Tibial nerve (tissue), 4 donors: ENCODE results near the gene SAPCD1. TPM values are rescaled to one million over a fixed set of nuclear protein-coding genes. Genes with fewer than 3 reads are reported as not detected.
A peak's percentile ranks its signal among the peaks of the same experiment; 100 is the strongest.

ENCODE experiments used
- DNase-seq, 2 donors: peaks; one replicate each; pipeline ENCODE4 v3.0.0-alpha.2; 2019; ENCODE audit warnings: low spot score in 2 of 2
- H3K27ac ChIP-seq, 4 donors: fragments of 200-600 bp; sonication (generic) in 3 of 4; one replicate each; pipeline ENCODE4 v1.5.1; 2017 to 2019; ENCODE audit warnings: mild to moderate bottlenecking in 1 of 4
- H3K27me3 ChIP-seq, 2 donors: fragments of 200-600 bp; sonication (generic) in 1 of 2; one replicate each; pipeline versions ENCODE4 v1.5.1 to v1.6.0; 2017 to 2019
- H3K36me3 ChIP-seq, 3 donors: fragments of 200-600 bp; sonication (generic); one replicate each; pipeline ENCODE4 v1.5.1; 2018 to 2019
- H3K4me1 ChIP-seq, 4 donors: fragments of 200-600 bp; sonication (generic) in 3 of 4; one replicate each; pipeline ENCODE4 v1.5.1; 2017 to 2019
- H3K4me3 ChIP-seq, 4 donors: fragments of 200-600 bp; sonication (generic) in 3 of 4; one replicate each; pipeline ENCODE4 v1.5.1; 2017 to 2019; ENCODE audit warnings: mild to moderate bottlenecking in 1 of 4, moderate library complexity in 1 of 4
- H3K9me3 ChIP-seq, 4 donors: fragments of 200-600 bp; sonication (generic) in 3 of 4; one replicate each; pipeline ENCODE4 v1.5.1; 2017 to 2019
- CTCF ChIP-seq, 5 experiments: fragments of 200-600 bp in 3 of 5; fragments of 450-650 bp in 2 of 5; sonication (generic) in 3 of 5; IDR thresholded peaks; one replicate each; pipeline ENCODE4 v1.5.1; 2016 to 2019; ENCODE audit warnings: antibody characterized with exemption in 5 of 5, mild to moderate bottlenecking in 3 of 5, moderate library complexity in 2 of 5
- EP300 ChIP-seq, 2 donors: sonication (generic); formaldehyde crosslinking; IDR thresholded peaks; one replicate each; pipeline ENCODE4 v1.6.1; 2017; ENCODE audit warnings: antibody characterized with exemption in 2 of 2, mild to moderate bottlenecking in 1 of 2
- POLR2A ChIP-seq, 2 donors: fragments of 450-650 bp; IDR thresholded peaks; one replicate each; pipeline ENCODE4 v1.6.1; 2017; ENCODE audit warnings: antibody characterized with exemption in 2 of 2, mild to moderate bottlenecking in 2 of 2, moderate library complexity in 2 of 2
- WGBS, 2 donors: methylation state at CpG; one replicate each; pipeline ENCODE4 v1.1.5; 2018; 5-methylcytosine and 5-hydroxymethylcytosine counted together
- total RNA-seq, 4 donors: library from RNA; depleted of rRNA; stranded (reverse); fragments of >200 nt; gene quantifications; one replicate each; pipeline ENCODE4 v1.1.0, GENCODE V29; 2016

The SAPCD1 gene
- total RNA-seq, 4 donors from 2014 or later: 1.5 to 5.5 (median 4.8) TPM; not detected in 1

- H3K4me3 ChIP-seq: peak overlapping the region; percentile 61 to 99 (median 86)
These were observed 32.6 kb downstream of the SAPCD1 start for GRCh38 chr6:31794866-31795615.

GRCh38 chr6:31795616-31796298 is 33.3 kb downstream of the SAPCD1 start, which contains the start of gene VARS1:
TSS of gene VARS1 (minus strand) at chr6:31795752. CDS start at chr6:31795217, 535 bp downstream.
- peak within 1 kb of the TSS; percentile 61 to 99 (median 86) for H3K4me3 ChIP-seq
- no peaks in the 10 kb centered on the region for H3K27me3 ChIP-seq
- peak; percentile 64 to 72 for DNase-seq
- H3K27ac ChIP-seq: peak within 1 kb of the TSS; percentile 91 to 99 (median 96)
- WGBS, 2 donors: 1 to 2% methylated on average over 29 to 63 of the region's 75 CpGs
- TF ChIP-seq CTCF (IDR thresholded peaks at IDR 0.05) (peak; percentile 88 to 99 (median 98)), POLR2A (IDR thresholded peaks at IDR 0.05) (peak in 1 of 2 donors; percentile 76), EP300 (IDR thresholded peaks at IDR 0.05) (peak; percentile 15 to 70)
- peaks cover 0 to 32% (median 11%) of the 10 kb centered on the region in 4 donors for H3K4me1 ChIP-seq
- H3K9me3 ChIP-seq: no peaks in the 10 kb centered on the region
- H3K36me3 ChIP-seq: peaks cover 0 to 29% (median 0%) of the 10 kb centered on the region in 3 donors

More at GRCh38 chr6:31794866-31795615, 32.6 kb downstream of the SAPCD1 start:
- Histone ChIP-seq H3K36me3 (peaks cover 0 to 34% (median 0%) of the 10 kb centered on the region in 3 donors), H3K4me1 (peaks cover 0 to 32% (median 11%) of the 10 kb centered on the region in 4 donors), H3K27me3 (no peaks in the 10 kb centered on the region), H3K9me3 (no peaks in the 10 kb centered on the region), H3K27ac (peak overlapping the region; percentile 91 to 99 (median 96))
- 1 to 3% methylated on average over 37 to 42 of the region's 44 CpGs for whole genome bisulfite sequencing, 2 donors
- no peak for DNase-seq
- TF ChIP-seq CTCF (IDR thresholded peaks at IDR 0.05) (no peak), POLR2A (IDR thresholded peaks at IDR 0.05) (no peak), EP300 (IDR thresholded peaks at IDR 0.05) (no peak)

GRCh38 chr6:31796993-31797385 is 34.5 kb downstream of the SAPCD1 start:
- H3K9me3 ChIP-seq: no peaks in the 10 kb centered on the region
- WGBS, 2 donors: 83 to 87% methylated on average over 2 of the region's 2 CpGs
- TF ChIP-seq EP300 (IDR thresholded peaks at IDR 0.05) (no peak), POLR2A (IDR thresholded peaks at IDR 0.05) (no peak), CTCF (IDR thresholded peaks at IDR 0.05) (no peak)
- peaks cover 0 to 25% (median 11%) of the 10 kb centered on the region in 4 donors for H3K4me1 ChIP-seq
- no peak for DNase-seq
- no peaks in the 10 kb centered on the region for H3K27me3 ChIP-seq
- peaks cover 0 to 26% (median 0%) of the 10 kb centered on the region in 3 donors for H3K36me3 ChIP-seq
- peak overlapping the region in 2 of 4 donors; percentile 97 to 99 for H3K27ac ChIP-seq
- no peak overlapping the region for H3K4me3 ChIP-seq

- no peaks in the 10 kb centered on the region for H3K27me3 ChIP-seq
- H3K27ac ChIP-seq: no peak overlapping the region
- 51 to 52% methylated on average over 5 of the region's 5 CpGs for WGBS, 2 donors
- DNase-seq: no peak
- H3K36me3 ChIP-seq: peaks cover 0 to 26% (median 0%) of the 10 kb centered on the region in 3 donors
- no peak overlapping the region for H3K4me3 ChIP-seq
- no peaks in the 10 kb centered on the region for H3K9me3 ChIP-seq
- H3K4me1 ChIP-seq: peaks cover 0 to 25% (median 11%) of the 10 kb centered on the region in 4 donors
- TF ChIP-seq POLR2A (IDR thresholded peaks at IDR 0.05) (no peak), EP300 (IDR thresholded peaks at IDR 0.05) (no peak), CTCF (IDR thresholded peaks at IDR 0.05) (no peak)
These were observed 35.1 kb downstream of the SAPCD1 start for GRCh38 chr6:31797588-31797987.
